ENCODE data around the gene RRH. TPM values are rescaled to one million over a fixed set of nuclear protein-coding genes. Genes with fewer than 3 reads are reported as not detected.

The RRH gene
- total and polyA plus RNA-seq, 4 donors = 0.05 to 0.08 (median 0.05) TPM; not detected in 1

GRCh38 chr4:109876634-109877265, 49.0 kb downstream of the RRH start:
- Histone ChIP-seq H3K36me3 (ENCODE audit: control insufficient read depth in 4 of 4, insufficient read depth in 3 of 4, low read depth in 1 of 4, low read length in 3 of 4) (no peaks in the 10 kb centered on the region), H3K4me1 (ENCODE audit: control insufficient read depth in 4 of 4, insufficient read depth in 4 of 4, low read length in 3 of 4) (no peaks in the 10 kb centered on the region), H3K27me3 (ENCODE audit: control insufficient read depth in 4 of 4, insufficient read depth in 4 of 4, low read length in 3 of 4) (no peaks in the 10 kb centered on the region), H3K9me3 (ENCODE audit: control insufficient read depth in 4 of 4, low read length in 3 of 4) (no peaks in the 10 kb centered on the region), H3K27ac (ENCODE audit: low read depth in 1 of 2, low read length in 2 of 2) (no peak overlapping the region), H3K4me3 (ENCODE audit: low read depth in 1 of 3, low read length in 3 of 3) (no peak overlapping the region), H3K9ac (ENCODE audit: low read depth in 1 of 2, low read length in 2 of 2) (no peak overlapping the region)
- 96% methylated on average over 2 of the region's 2 CpGs for WGBS
- TF ChIP-seq SP1 (IDR thresholded peaks at IDR 0.05) (no peak), NR2F2 (IDR thresholded peaks at IDR 0.05) (no peak)
- DNase-seq (ENCODE audit: low spot score) = no peak

GRCh38 chr4:109877400-109877799, 49.6 kb downstream of the RRH start:
- DNase-seq (ENCODE audit: low spot score) = no peak
- 92% methylated on average over 3 of the region's 3 CpGs for WGBS
- Histone ChIP-seq H3K9ac (ENCODE audit: low read depth in 1 of 2, low read length in 2 of 2) (no peak overlapping the region), H3K9me3 (ENCODE audit: control insufficient read depth in 4 of 4, low read length in 3 of 4) (no peaks in the 10 kb centered on the region), H3K27ac (ENCODE audit: low read depth in 1 of 2, low read length in 2 of 2) (no peak overlapping the region), H3K4me3 (ENCODE audit: low read depth in 1 of 3, low read length in 3 of 3) (no peak overlapping the region), H3K36me3 (ENCODE audit: control insufficient read depth in 4 of 4, insufficient read depth in 3 of 4, low read depth in 1 of 4, low read length in 3 of 4) (no peaks in the 10 kb centered on the region), H3K27me3 (ENCODE audit: control insufficient read depth in 4 of 4, insufficient read depth in 4 of 4, low read length in 3 of 4) (no peaks in the 10 kb centered on the region), H3K4me1 (ENCODE audit: control insufficient read depth in 4 of 4, insufficient read depth in 4 of 4, low read length in 3 of 4) (no peaks in the 10 kb centered on the region)
- TF ChIP-seq FOXA1 (IDR thresholded peaks at IDR 0.05) (no peak), JUND (IDR thresholded peaks at IDR 0.05) (no peak), SP1 (IDR thresholded peaks at IDR 0.05) (no peak), EGR1 (IDR thresholded peaks at IDR 0.05; ENCODE audit: low read depth in 2 of 2) (no peak), HNF4A (conservative IDR thresholded peaks at IDR 0.05) (no peak), NR2F2 (IDR thresholded peaks at IDR 0.05) (no peak), ZBTB33 (IDR thresholded peaks at IDR 0.05) (no peak), FOXA2 (IDR thresholded peaks at IDR 0.05) (no peak), MAX (IDR thresholded peaks at IDR 0.05) (no peak), GABPA (IDR thresholded peaks at IDR 0.05 in 1 of 2, conservative IDR thresholded peaks at IDR 0.05 in 1 of 2) (no peak), YY1 (IDR thresholded peaks at IDR 0.05) (no peak), REST (IDR thresholded peaks at IDR 0.05) (no peak), RAD21 (IDR thresholded peaks at IDR 0.05) (no peak), ATF3 (IDR thresholded peaks at IDR 0.05) (no peak), TAF1 (conservative IDR thresholded peaks at IDR 0.05) (no peak), RXRA (IDR thresholded peaks at IDR 0.05) (no peak), HNF4G (IDR thresholded peaks at IDR 0.05) (no peak), CTCF (IDR thresholded peaks at IDR 0.05; ENCODE audit: low read depth, low read length, missing input control) (no peak)

Measured in liver (tissue), 9 donors.